Upper lobe of right lung (tissue), 1 donor: Measurements from ENCODE around the gene CHIC2. TPM values are rescaled to one million over a fixed set of nuclear protein-coding genes. Genes with fewer than 3 reads are reported as not detected.

Experiments
- ATAC-seq: fragments of 200-7000 bp; cut with Tn5 transposase; one replicate; pipeline ENCODE4 v1.9.1; 2020; ENCODE audit warnings: mild to moderate bottlenecking, moderate library complexity
- DNase-seq: peaks from one replicate; pipeline ENCODE4 v3.0.0-alpha.2; 2020
- H3K27ac ChIP-seq: fragments of 200-600 bp; one replicate; pipeline ENCODE4 v1.8.0; 2022
- H3K27me3 ChIP-seq: fragments of 200-600 bp; one replicate; pipeline ENCODE4 v1.8.0; 2022; ENCODE audit warnings: mild to moderate bottlenecking
- H3K36me3 ChIP-seq: fragments of 200-600 bp; one replicate; pipeline ENCODE4 v1.8.0; 2022
- H3K4me1 ChIP-seq: fragments of 200-600 bp; one replicate; pipeline ENCODE4 v1.8.0; 2022
- H3K4me3 ChIP-seq: fragments of 200-600 bp; one replicate; pipeline ENCODE4 v1.8.0; 2022; ENCODE audit warnings: mild to moderate bottlenecking
- H3K9me3 ChIP-seq: fragments of 200-600 bp; one replicate; pipeline ENCODE4 v1.8.0; 2022
- CTCF ChIP-seq: fragments of 200-600 bp; IDR thresholded peaks from one replicate; pipeline ENCODE4 v1.8.0; 2022; ENCODE audit warnings: antibody characterized with exemption
- intact Hi-C: fragments of 100-400 bp; cut with DNase I; formaldehyde crosslinking; loops from one replicate; pipeline ENCODE4 v1.11.0; 2022
- total RNA-seq: library from RNA; stranded (reverse); fragmentation: NEBNext Ultra II Directional; extraction: Animal tissue kit (Norgen Biotek cat#: 25700); gene quantifications from one replicate; pipeline ENCODE4 v1.2.1, GENCODE V29; 2021
- donor health status: DM: no; HTN: yes; CAD: no; lungs with severe emphysema.

CHIC2 gene
- total RNA-seq, 1 donor from 2014 or later = 28.7 TPM

- Histone ChIP-seq H3K9me3 (no peaks in the 10 kb centered on the region), H3K27ac (no peak within 1 kb of the TSS), H3K4me1 (peaks cover 23% of the 10 kb centered on the region), H3K27me3 (peaks cover 98% of the 10 kb centered on the region), H3K36me3 (no peaks in the 10 kb centered on the region), H3K4me3 (peak within 1 kb of the TSS; percentile 19)
- intact Hi-C loops = no loop called here
- no peak for TF ChIP-seq CTCF
- peak; percentile 6 for ATAC-seq
- no peak for DNase-seq
Measured at GRCh38 chr4:54099748-54100574, 35.6 kb upstream of the CHIC2 start, which contains the start of gene GSX2. Gene GSX2, plus strand, starts transcription at chr4:54100163. Its CDS starts 182 bp downstream, at chr4:54100345.

GRCh38 chr4:54099287-54099747 is 34.9 kb upstream of the CHIC2 start:
- intact Hi-C loops = no loop called here
- Histone ChIP-seq H3K4me3 (peak overlapping the region; percentile 19), H3K27ac (no peak overlapping the region), H3K27me3 (peaks cover 97% of the 10 kb centered on the region), H3K36me3 (no peaks in the 10 kb centered on the region), H3K4me1 (peaks cover 23% of the 10 kb centered on the region), H3K9me3 (no peaks in the 10 kb centered on the region)
- ATAC-seq (peak; percentile 14), DNase-seq (no peak)
- TF ChIP-seq CTCF = no peak

- no peak for TF ChIP-seq CTCF
- H3K4me3 ChIP-seq = no peak overlapping the region
- peaks cover 23% of the 10 kb centered on the region for H3K4me1 ChIP-seq
- DNase-seq (no peak), ATAC-seq (no peak)
- no peaks in the 10 kb centered on the region for H3K9me3 ChIP-seq
- intact Hi-C loops = no loop called here
- H3K36me3 ChIP-seq = no peaks in the 10 kb centered on the region
- peaks cover 98% of the 10 kb centered on the region for H3K27me3 ChIP-seq
- H3K27ac ChIP-seq = no peak overlapping the region
Measured at GRCh38 chr4:54098375-54098774, 34.0 kb upstream of the CHIC2 start.

GRCh38 chr4:54097152-54097551 is 32.7 kb upstream of the CHIC2 start:
- H3K4me1 ChIP-seq = peaks cover 27% of the 10 kb centered on the region
- ATAC-seq (no peak), DNase-seq (no peak)
- no peak for TF ChIP-seq CTCF
- no peak overlapping the region for H3K27ac ChIP-seq
- H3K9me3 ChIP-seq = no peaks in the 10 kb centered on the region
- no peaks in the 10 kb centered on the region for H3K36me3 ChIP-seq
- H3K4me3 ChIP-seq = no peak overlapping the region
- H3K27me3 ChIP-seq = peaks cover 98% of the 10 kb centered on the region
- intact Hi-C loops = no loop called here

- no peak overlapping the region for H3K4me3 ChIP-seq
- H3K36me3 ChIP-seq = no peaks in the 10 kb centered on the region
- no peak overlapping the region for H3K27ac ChIP-seq
- DNase-seq (no peak), ATAC-seq (no peak)
- H3K4me1 ChIP-seq = peaks cover 29% of the 10 kb centered on the region
- peaks cover 94% of the 10 kb centered on the region for H3K27me3 ChIP-seq
- TF ChIP-seq CTCF = no peak
- H3K9me3 ChIP-seq = no peaks in the 10 kb centered on the region
- intact Hi-C loops = no loop called here
Measured at GRCh38 chr4:54096295-54096962, 32.0 kb upstream of the CHIC2 start.
